Panc1 (cell line): ENCODE data around the gene COL6A3.

Experiments used
- CTCF ChIP-seq: fragments of 450-650 bp; IDR thresholded peaks from 2 replicates; pipeline ENCODE4 v1.5.1; 2017; ENCODE audit warnings: mild to moderate bottlenecking
- TF ChIP-seq, protein P1 (sequence below), 2 experiments: IDR thresholded peaks; 2 replicates each; pipeline ENCODE4 v1.6.1; 2011 to 2012; ENCODE audit warnings: low read depth in 2 of 2, control low read depth in 1 of 2, low read length in 1 of 2, mild to moderate bottlenecking in 1 of 2, moderate library complexity in 1 of 2; ENCODE audit not compliant: insufficient read depth in 1 of 2

- no peak for TF ChIP-seq CTCF
- TF ChIP-seq, protein P1, sequence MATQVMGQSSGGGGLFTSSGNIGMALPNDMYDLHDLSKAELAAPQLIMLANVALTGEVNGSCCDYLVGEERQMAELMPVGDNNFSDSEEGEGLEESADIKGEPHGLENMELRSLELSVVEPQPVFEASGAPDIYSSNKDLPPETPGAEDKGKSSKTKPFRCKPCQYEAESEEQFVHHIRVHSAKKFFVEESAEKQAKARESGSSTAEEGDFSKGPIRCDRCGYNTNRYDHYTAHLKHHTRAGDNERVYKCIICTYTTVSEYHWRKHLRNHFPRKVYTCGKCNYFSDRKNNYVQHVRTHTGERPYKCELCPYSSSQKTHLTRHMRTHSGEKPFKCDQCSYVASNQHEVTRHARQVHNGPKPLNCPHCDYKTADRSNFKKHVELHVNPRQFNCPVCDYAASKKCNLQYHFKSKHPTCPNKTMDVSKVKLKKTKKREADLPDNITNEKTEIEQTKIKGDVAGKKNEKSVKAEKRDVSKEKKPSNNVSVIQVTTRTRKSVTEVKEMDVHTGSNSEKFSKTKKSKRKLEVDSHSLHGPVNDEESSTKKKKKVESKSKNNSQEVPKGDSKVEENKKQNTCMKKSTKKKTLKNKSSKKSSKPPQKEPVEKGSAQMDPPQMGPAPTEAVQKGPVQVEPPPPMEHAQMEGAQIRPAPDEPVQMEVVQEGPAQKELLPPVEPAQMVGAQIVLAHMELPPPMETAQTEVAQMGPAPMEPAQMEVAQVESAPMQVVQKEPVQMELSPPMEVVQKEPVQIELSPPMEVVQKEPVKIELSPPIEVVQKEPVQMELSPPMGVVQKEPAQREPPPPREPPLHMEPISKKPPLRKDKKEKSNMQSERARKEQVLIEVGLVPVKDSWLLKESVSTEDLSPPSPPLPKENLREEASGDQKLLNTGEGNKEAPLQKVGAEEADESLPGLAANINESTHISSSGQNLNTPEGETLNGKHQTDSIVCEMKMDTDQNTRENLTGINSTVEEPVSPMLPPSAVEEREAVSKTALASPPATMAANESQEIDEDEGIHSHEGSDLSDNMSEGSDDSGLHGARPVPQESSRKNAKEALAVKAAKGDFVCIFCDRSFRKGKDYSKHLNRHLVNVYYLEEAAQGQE (IDR thresholded peaks at IDR 0.05; ENCODE audit: insufficient read depth in 1 of 2, low read depth in 2 of 2, low read length in 1 of 2) = no peak
Observed at GRCh38 chr2:237449193-237449881, 35.4 kb upstream of the COL6A3 start.
